Sciatic nerve (tissue), 2 donors: ENCODE measurements around the gene ACKR4. TPM values are rescaled to one million over a fixed set of nuclear protein-coding genes. Genes with fewer than 3 reads are reported as not detected.
"Not testable (repeated sequence)": the region's sequence is repeated elsewhere in the genome, so short reads cannot be mapped to it uniquely, and the experiment has no call there.

Experiments
- ATAC-seq: fragments of 200-7000 bp; cut with Tn5 transposase; one replicate; pipeline ENCODE4 v1.9.1; 2020; ENCODE audit warnings: mild to moderate bottlenecking, moderate library complexity
- DNase-seq: peaks from one replicate; pipeline ENCODE4 v3.0.0-alpha.2; 2020; ENCODE audit warnings: low spot score
- intact Hi-C: fragments of 100-400 bp; cut with DNase I; formaldehyde crosslinking; loops from one replicate; pipeline ENCODE4 v1.14.2; 2022
- total RNA-seq: library from RNA; stranded (reverse); fragmentation: NEBNext Ultra II Directional; extraction: Animal tissue kit (Norgen Biotek cat#: 25700); gene quantifications from one replicate; pipeline ENCODE4 v1.2.1, GENCODE V29; 2021
- donor health status: DM: no; HTN: no; CAD: no.
- donor health status: DM: no; HTN: no; CAD: no.

Gene ACKR4
- total RNA-seq, 1 donor from 2014 or later, result 3.1 TPM

GRCh38 chr3:132593241-132593946 lies 3.7 kb upstream of the ACKR4 start:
- DNase-seq (no peak), ATAC-seq (peak; percentile 39)
- intact Hi-C loops, result no loop called here

DNA sequence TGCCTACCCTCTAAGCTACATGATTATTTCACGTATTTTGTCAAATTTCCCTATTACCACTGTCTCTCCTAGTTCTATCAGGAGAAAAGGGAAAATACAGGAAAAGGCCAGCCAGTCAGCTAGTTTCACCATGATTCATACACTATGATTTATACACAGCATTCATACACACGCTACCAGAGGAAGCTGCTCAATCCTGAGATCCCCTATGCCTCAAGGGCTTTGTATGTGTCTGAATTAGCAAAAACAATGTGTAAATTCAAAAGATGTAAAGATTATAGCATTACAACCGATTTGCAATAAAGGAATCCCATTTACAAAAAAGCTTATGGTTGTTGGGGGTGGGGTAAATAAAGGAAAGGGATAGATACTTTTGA lies 3.1 kb upstream of the ACKR4 start:
- DNase-seq, result no peak
- ATAC-seq, result no peak
- intact Hi-C loops, result no loop called here

GRCh38 chr3:132594498-132594897 lies 2.6 kb upstream of the ACKR4 start:
- no peak for ATAC-seq
- DNase-seq, result no peak
- intact Hi-C loops, result no loop called here

- DNase-seq (no peak), ATAC-seq (peak; percentile 28)
- intact Hi-C loops, result no loop called here
These were observed 2.1 kb upstream of the ACKR4 start for GRCh38 chr3:132595014-132595413.

DNA sequence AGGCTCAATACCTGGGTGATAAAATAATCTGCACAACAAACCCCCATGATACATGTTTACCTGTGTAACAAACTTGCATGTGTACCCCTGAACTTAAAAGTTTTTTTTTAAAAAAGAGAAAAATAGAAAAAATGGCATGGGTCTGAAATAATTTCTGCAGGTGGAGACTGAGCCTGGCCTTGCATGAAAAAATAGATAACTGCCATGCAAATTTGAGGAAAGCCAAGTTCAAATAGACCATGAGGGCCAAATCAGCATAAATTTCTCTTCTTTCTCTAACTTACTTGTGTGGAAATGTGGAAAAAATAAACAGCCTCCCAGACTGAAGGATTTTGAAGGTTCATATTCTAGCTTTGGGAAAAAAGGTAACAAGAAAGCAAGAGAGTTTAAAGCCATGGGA lies 744 bp upstream of the ACKR4 start:
- intact Hi-C loops, result no loop called here
- no peak for ATAC-seq
- no peak for DNase-seq

DNA sequence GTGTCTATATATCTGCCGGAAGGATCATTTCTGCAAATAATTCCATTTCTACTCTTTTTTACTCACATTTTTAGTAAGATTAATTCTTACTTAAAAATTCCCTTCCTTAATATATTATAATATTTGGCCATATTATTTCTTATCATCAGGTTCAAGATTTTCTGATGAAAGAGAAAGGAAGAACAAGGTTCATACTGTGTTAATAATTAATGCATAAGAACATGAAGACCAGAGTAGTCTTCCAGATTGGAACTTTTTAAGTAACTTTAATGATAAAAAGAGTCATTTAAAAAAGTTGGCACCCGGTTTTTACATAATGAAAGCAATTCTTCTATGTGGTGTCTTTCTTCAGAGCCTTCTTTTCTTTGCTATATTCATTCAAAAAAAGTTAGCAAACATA lies 590 bp downstream of the ACKR4 start:
- intact Hi-C loops, result no loop called here
- DNase-seq (no peak), ATAC-seq (no peak)

- intact Hi-C loops, result no loop called here
- DNase-seq (no peak), ATAC-seq (no peak)
These were observed 1.1 kb downstream of the ACKR4 start for GRCh38 chr3:132598181-132598580.

GRCh38 chr3:132600614-132601013 lies 3.5 kb downstream of the ACKR4 start:
- DNase-seq, intact Hi-C loops: not testable (repeated sequence)
- peak; percentile 8 for ATAC-seq

DNA sequence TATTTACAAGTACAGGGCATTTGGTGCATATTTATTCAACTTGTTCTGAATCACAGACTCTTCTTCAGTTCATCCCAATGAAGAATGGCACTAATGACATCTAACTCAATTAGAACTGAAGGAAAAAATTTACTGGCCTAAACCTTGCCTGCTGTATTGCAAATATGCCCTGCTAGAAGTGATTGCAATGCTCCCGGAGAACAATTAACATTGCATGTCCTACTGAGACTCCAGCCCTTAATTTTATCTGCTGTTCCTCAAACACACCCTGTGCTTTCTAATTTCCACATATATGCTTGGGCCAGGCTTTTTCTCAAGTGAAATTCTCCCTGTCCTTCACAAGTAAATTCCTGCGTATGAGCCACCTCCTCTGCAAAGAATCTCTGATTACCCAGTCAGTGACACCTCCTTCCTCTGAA lies 8.3 kb downstream of the ACKR4 start:
- intact Hi-C loops, result no loop called here
- DNase-seq (no peak), ATAC-seq (no peak)

DNA sequence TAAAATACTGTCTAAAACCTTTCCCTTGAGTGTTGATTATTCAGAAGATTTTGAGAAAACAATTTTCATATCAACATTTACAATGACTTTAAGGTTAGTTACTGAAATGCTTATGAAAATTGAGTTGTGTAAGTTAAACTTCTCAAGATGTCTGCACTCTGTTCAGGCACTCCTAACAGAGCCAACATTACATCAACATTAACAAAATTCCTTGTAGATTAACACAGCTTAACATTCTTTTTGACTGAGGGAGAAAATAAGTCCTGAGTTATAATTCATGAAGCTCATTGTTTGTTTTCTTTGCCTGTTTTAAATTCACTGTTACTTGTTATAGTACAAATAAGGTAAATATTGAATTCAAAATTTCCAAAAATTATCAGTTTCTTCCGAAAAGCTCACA lies 9.0 kb downstream of the ACKR4 start:
- intact Hi-C loops, result no loop called here
- DNase-seq (no peak), ATAC-seq (no peak)

- ATAC-seq, intact Hi-C loops, DNase-seq: not testable (repeated sequence)
These were observed 9.6 kb downstream of the ACKR4 start for GRCh38 chr3:132606620-132607019.

- intact Hi-C loops, DNase-seq, ATAC-seq: not testable (repeated sequence)
These were observed 18.2 kb downstream of the ACKR4 start for GRCh38 chr3:132615301-132615700.

GRCh38 chr3:132615881-132616280 lies 18.8 kb downstream of the ACKR4 start:
- DNase-seq, result no peak
- intact Hi-C loops, result no loop called here
- no peak for ATAC-seq

DNA sequence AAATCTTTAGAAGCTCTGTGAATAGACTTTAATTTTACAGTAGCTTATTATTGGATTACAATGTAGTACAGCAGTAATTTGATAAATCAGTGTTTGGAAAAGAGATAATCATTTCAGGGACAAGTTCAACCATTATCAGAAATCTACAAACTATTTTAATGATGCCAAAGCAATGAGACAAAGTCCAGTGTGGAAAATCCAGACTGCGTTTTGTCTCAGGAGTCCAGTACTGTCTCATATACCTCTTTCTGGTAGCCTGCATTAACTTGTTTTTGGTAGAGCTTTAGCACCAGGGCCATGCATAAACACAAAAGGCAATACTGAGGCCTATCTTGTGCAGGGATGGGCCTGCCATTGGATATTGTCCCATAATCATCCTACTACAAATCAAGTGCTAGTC lies 19.7 kb downstream of the ACKR4 start:
- DNase-seq (no peak), ATAC-seq (no peak)
- intact Hi-C loops, result no loop called here

DNA sequence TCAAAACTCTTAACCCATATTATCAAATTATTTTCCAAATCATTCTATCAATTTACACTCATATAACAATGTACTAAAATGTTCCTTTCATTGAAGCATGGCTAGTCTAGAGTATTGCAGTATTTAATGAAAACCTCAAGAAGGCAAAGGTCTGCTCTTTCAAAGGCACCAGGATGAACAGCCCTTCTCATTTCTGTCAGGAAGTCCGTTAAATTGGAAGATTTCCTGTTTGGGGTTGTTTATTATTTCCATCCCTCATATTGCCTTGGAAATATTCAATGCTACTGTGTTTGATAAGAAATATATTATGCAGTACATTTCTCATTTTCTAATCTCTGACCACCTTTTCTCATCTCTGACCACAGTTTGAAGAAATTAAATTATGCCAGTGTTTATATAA lies 25.1 kb downstream of the ACKR4 start:
- DNase-seq (no peak), ATAC-seq (no peak)
- intact Hi-C loops, result no loop called here

DNA sequence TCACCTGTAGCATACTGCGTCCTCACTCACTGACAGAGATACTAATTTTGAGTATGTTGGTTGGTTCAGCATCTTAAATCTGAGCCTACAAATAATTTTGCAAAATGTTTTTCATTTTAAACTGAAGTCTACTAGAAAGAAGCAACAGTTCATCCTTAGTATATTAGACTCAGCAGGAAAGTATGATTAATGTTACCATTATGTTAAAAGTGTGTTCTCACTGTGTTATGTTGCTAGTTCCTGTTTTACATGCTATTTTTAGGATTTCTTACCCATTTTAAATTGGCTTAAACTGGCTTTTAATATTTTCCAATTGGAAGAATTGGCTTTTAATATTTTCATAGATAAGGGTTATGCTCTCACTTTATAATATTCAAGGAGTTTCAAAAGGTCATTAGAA lies 25.7 kb downstream of the ACKR4 start:
- intact Hi-C loops, result no loop called here
- DNase-seq (no peak), ATAC-seq (no peak)

- intact Hi-C loops, result no loop called here
- DNase-seq, result no peak
- ATAC-seq, result no peak
These were observed 26.6 kb downstream of the ACKR4 start for GRCh38 chr3:132623646-132624045.

DNA sequence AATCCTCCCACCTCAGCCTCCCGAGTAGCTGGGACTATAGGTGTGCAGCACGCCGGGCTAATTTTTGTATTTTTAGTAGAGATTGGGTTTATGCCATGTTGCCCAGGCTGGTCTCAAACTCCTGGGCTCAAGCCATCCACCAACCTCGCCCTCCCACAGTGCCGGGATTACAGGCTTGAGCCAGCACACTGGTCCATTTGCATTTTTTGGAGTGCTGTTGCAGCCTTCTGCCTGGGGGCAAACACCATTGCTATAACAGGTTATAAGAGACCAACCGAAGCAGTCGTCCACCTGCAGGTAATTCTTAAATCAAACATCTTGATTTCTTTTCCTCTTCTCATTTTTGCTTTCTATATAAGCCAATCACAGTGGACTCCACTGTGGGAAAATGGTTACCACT lies 27.7 kb downstream of the ACKR4 start:
- DNase-seq (no peak), ATAC-seq (no peak)
- intact Hi-C loops, result no loop called here

DNA sequence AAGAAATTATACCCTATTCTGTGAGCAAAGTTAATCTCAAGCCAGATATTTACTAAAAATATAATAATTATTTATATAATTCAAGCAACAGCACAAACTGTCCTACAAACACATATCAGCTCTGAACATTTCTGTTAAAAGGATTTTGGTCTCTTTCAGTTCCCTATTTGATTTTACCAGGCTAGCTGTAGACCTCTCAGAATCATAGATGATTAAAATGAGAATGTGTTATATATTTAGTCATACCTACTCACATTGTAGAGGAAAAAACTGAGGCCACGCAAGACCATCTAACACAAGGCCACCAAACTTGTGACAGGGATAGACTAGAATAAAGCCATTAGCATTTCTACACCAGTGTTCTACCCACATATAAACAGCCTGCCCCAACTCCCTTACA lies 28.5 kb downstream of the ACKR4 start:
- no peak for DNase-seq
- intact Hi-C loops, result no loop called here
- ATAC-seq, result no peak

DNA sequence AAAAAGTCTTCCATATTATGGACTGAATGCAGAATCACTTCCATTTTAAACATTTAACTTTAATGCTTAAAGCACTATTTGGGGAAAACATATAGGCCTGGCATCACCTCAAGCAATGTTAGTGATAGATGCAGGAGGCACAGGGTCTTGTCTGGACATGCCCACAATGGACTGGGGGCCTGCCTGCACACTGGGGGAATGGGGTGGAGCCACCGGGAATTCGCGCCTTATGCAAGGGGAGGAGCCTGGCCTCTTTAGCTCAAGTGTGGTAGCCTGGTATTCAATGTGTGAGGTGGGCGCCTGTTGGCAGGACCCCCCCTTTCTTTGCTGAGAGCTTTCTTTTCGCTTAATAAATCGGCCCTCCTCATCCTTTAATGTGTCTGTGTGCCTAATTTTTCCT lies 29.9 kb downstream of the ACKR4 start:
- DNase-seq, result no peak
- intact Hi-C loops, result no loop called here
- no peak for ATAC-seq

- peak; percentile 58 for ATAC-seq
- DNase-seq, result no peak
- intact Hi-C loops, result no loop called here
These were observed 31.1 kb downstream of the ACKR4 start for GRCh38 chr3:132628157-132628556.
